ENCODE measurements around the gene SIRT1.

GRCh38 chr10:67852761-67853160 lies 31.7 kb upstream of the SIRT1 start:
- no peak for TF ChIP-seq TCF12 (IDR thresholded peaks at IDR 0.05; ENCODE audit: low read depth, low read length)
- TF ChIP-seq, protein P1, sequence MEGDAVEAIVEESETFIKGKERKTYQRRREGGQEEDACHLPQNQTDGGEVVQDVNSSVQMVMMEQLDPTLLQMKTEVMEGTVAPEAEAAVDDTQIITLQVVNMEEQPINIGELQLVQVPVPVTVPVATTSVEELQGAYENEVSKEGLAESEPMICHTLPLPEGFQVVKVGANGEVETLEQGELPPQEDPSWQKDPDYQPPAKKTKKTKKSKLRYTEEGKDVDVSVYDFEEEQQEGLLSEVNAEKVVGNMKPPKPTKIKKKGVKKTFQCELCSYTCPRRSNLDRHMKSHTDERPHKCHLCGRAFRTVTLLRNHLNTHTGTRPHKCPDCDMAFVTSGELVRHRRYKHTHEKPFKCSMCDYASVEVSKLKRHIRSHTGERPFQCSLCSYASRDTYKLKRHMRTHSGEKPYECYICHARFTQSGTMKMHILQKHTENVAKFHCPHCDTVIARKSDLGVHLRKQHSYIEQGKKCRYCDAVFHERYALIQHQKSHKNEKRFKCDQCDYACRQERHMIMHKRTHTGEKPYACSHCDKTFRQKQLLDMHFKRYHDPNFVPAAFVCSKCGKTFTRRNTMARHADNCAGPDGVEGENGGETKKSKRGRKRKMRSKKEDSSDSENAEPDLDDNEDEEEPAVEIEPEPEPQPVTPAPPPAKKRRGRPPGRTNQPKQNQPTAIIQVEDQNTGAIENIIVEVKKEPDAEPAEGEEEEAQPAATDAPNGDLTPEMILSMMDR (IDR thresholded peaks at IDR 0.05; ENCODE audit: control extremely low read depth in 1 of 3, insufficient read depth in 1 of 3, low read depth in 1 of 3, low read length in 3 of 3): no peak
- TF ChIP-seq JUN (IDR thresholded peaks at IDR 0.05; ENCODE audit: low read depth, low read length): no peak
- no peak for TF ChIP-seq KDM5A (IDR thresholded peaks at IDR 0.05; ENCODE audit: low read length)
- TF ChIP-seq, protein P2, sequence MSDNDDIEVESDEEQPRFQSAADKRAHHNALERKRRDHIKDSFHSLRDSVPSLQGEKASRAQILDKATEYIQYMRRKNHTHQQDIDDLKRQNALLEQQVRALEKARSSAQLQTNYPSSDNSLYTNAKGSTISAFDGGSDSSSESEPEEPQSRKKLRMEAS (IDR thresholded peaks at IDR 0.05): no peak
- no peak for TF ChIP-seq FOSL1 (IDR thresholded peaks at IDR 0.05; ENCODE audit: insufficient read depth, low read depth, low read length)
- TF ChIP-seq CEBPB (IDR thresholded peaks at IDR 0.05; ENCODE audit: low read depth, low read length): no peak
- no peak for TF ChIP-seq BRCA1 (IDR thresholded peaks at IDR 0.05; ENCODE audit: low read depth, low read length)
- TF ChIP-seq KDM1A (IDR thresholded peaks at IDR 0.05; ENCODE audit: borderline replicate concordance, low read length): no peak
- no peak for TF ChIP-seq SP1 (IDR thresholded peaks at IDR 0.05; ENCODE audit: low read depth, low read length)
- no peak for TF ChIP-seq YY1 (IDR thresholded peaks at IDR 0.05; ENCODE audit: low read depth, low read length)
- TF ChIP-seq RAD21 (IDR thresholded peaks at IDR 0.05 in 1 of 2, conservative IDR thresholded peaks at IDR 0.05 in 1 of 2; ENCODE audit: low read depth in 2 of 2, low read length in 2 of 2): no peak

Measured in H1 (cell line).